ENCODE measurements around the gene TXNL4B. TPM values are rescaled to one million over a fixed set of nuclear protein-coding genes. Genes with fewer than 3 reads are reported as not detected.

Gene TXNL4B
- total and polyA plus RNA-seq, 10 of the 15 experiments (the other 5 are each of a cell fraction or from before 2014, with no cell fraction given) = 11.1 to 24.0 (median 15.9) TPM

- intact Hi-C loops (cut with micrococcal nuclease; ENCODE audit: unreplicated experiment) = loop anchor here (5.0 to 10.0 kb wide), 3 partner anchors 199 to 629 kb away; partner anchors contain the start of genes AP1G1, IST1 and ZNF23
- ATAC-seq (peak; percentile 8), FAIRE-seq (peak; percentile 23), DNase-seq (ENCODE audit: low read depth, low spot score) (no peak)
- RAD21 ChIA-PET (ENCODE audit: unreplicated experiment) = interaction anchor here (0.9 to 2.0 kb wide), 3 partner anchors 27 to 529 kb away, joined by 3 to 5 read pairs (median 4); no protein-coding TSS in a partner anchor
- POLR2A ChIA-PET = no interaction called here
- CTCF ChIA-PET = interaction anchor here (0.6 to 3.8 kb wide), 6 partner anchors 24 to 595 kb away, joined by 3 to 27 read pairs (median 3); no protein-coding TSS in a partner anchor
- H3K36me3 ChIP-seq (ENCODE audit: control insufficient read depth in 2 of 2, insufficient read depth in 2 of 2, low read length in 1 of 2) = peaks cover 5 to 8% of the 10 kb centered on the region in 2 experiments; a peak in 2 of 4 replicates
- H3K4me1 ChIP-seq (ENCODE audit: control insufficient read depth, insufficient read depth, low read length) = peaks cover 11% of the 10 kb centered on the region
- H3K9me3 ChIP-seq (replicated peaks; ENCODE audit: control insufficient read depth, insufficient read depth, low read length) = no peaks in the 10 kb centered on the region
- 0 out of 3 replicates have a peak, but pooled peaks of 1 of the 2 experiments have one; percentile 23 for TF ChIP-seq EGR1 (IDR thresholded peaks at IDR 0.05; ENCODE audit: borderline replicate concordance in 1 of 2, low read depth in 2 of 2, low read length in 2 of 2)
- no peak for TF ChIP-seq ZNF592 (IDR thresholded peaks at IDR 0.05)
- in situ Hi-C loops (cut with MboI) = no loop called here
- peak overlapping the region; percentile 96 for H3K9ac ChIP-seq (ENCODE audit: control insufficient read depth, insufficient read depth, low read length)
- 0 out of 2 replicates have a peak, but pooled peaks cover 2% of the 10 kb centered on the region for H4K20me1 ChIP-seq (ENCODE audit: control insufficient read depth, insufficient read depth)
- H3K4me2 ChIP-seq (ENCODE audit: control insufficient read depth, insufficient read depth) = peak overlapping the region; percentile 96
- H3K4me3 ChIP-seq = peak overlapping the region; percentile 96
- WGBS (ENCODE audit: insufficient coverage, insufficient replicate concordance, low lambda C conversion rate, missing lambda C conversion rate) = 1% methylated on average over 11 of the region's 11 CpGs
- H3K79me2 ChIP-seq (ENCODE audit: control insufficient read depth, insufficient read depth, low read length) = peaks cover 50% of the 10 kb centered on the region
- peak overlapping the region; percentile 91 for H3K27ac ChIP-seq (ENCODE audit: control insufficient read depth, insufficient read depth)
- BruUV-seq (replicated peaks) = no TSS peak
- peak overlapping the region; percentile 87 for H2AFZ ChIP-seq (ENCODE audit: control insufficient read depth, low read depth, low read length)
- SMC1A ChIA-PET (ENCODE audit: uncharacterized antibody, unreplicated experiment) = interaction anchor here (0.8 to 2.7 kb wide), 4 partner anchors 23 to 529 kb away, joined by 3 to 9 read pairs (median 3); no protein-coding TSS in a partner anchor
- H3K27me3 ChIP-seq (replicated peaks in 1 of 2; ENCODE audit: control insufficient read depth in 2 of 2, insufficient read depth in 2 of 2, low read length in 1 of 2) = no peaks in the 10 kb centered on the region
These were observed 818 bp upstream of the TXNL4B start for GRCh38 chr16:72094266-72094610.
